Activated T-cell treated with anti-CD3 and anti-CD28 coated beads, Interleukin-2, amount 50 U/mL, for 72 hours (primary cell): Measurements from ENCODE around the gene LCOR. TPM values are rescaled to one million over a fixed set of nuclear protein-coding genes. Genes with fewer than 3 reads are reported as not detected.

Source experiments
- ATAC-seq, 2 donors: fragments of 150-1000 bp; cut with Tn5 transposase; replicated peaks in 1 of 2; 2 replicates each; pipeline ENCODE4 v1.10.0; 2021; ENCODE audit warnings: moderate library complexity in 2 of 2, mild to moderate bottlenecking in 1 of 2
- DNase-seq, 2 donors: peaks; one replicate each; pipeline ENCODE4 v3.0.0; 2021 to 2022; ENCODE audit warnings: mixed read lengths in 1 of 2
- H3K27ac Mint-ChIP-seq: one replicate; pipeline ENCODE4 v1.8.0; 2022; ENCODE audit warnings: mild to moderate bottlenecking, moderate library complexity, mixed read lengths
- H3K27me3 Mint-ChIP-seq: one replicate; pipeline ENCODE4 v1.8.0; 2022; ENCODE audit warnings: low read depth, mixed read lengths
- H3K36me3 Mint-ChIP-seq, 2 donors: one replicate each; pipeline ENCODE4 v1.8.0; 2022; ENCODE audit warnings: mixed read lengths in 2 of 2, mild to moderate bottlenecking in 1 of 2; ENCODE audit not compliant: insufficient read depth in 2 of 2
- H3K4me1 Mint-ChIP-seq: one replicate; pipeline ENCODE4 v1.8.0; 2022; ENCODE audit warnings: low read depth, mixed read lengths
- H3K4me3 Mint-ChIP-seq, 2 donors: one replicate each; pipeline ENCODE4 v1.8.0; 2022; ENCODE audit warnings: mild to moderate bottlenecking in 2 of 2, mixed read lengths in 2 of 2, moderate library complexity in 2 of 2
- H3K9me3 Mint-ChIP-seq, 2 donors: one replicate each; pipeline ENCODE4 v1.8.0; 2022; ENCODE audit warnings: mixed read lengths in 2 of 2
- total RNA-seq, 2 donors: library from RNA; stranded (reverse); gene quantifications; one replicate each; pipeline ENCODE4 v1.2.3, GENCODE V29; 2022

The LCOR gene
- total RNA-seq, 2 donors from 2014 or later: 24.0 to 33.3 TPM

DNA sequence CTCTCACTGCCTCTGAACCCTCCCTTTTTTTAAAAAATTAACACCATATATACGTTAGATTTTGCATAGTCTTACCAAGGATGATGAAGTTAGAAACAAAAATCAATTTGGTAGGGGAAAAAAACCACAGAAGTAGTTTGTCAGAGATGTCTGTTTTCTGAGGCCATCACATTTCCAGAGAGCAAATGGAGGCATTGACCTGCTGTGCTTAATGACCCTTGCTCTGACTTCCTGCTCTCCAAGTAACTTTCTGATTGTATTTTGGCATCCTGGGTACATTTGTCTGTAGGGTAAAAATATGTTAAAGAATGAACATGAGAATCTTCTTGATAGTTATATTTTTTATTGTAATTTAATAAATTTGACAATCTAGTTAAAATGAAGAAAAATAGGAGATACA is 140.2 kb downstream of the LCOR start:
- no peaks in the 10 kb centered on the region for H3K36me3 Mint-ChIP-seq
- H3K9me3 Mint-ChIP-seq: no peaks in the 10 kb centered on the region
- H3K4me1 Mint-ChIP-seq: no peaks in the 10 kb centered on the region
- ATAC-seq (no peak), DNase-seq (no peak)
- H3K4me3 Mint-ChIP-seq: no peak overlapping the region
- no peaks in the 10 kb centered on the region for H3K27me3 Mint-ChIP-seq
- no peak overlapping the region for H3K27ac Mint-ChIP-seq

DNA sequence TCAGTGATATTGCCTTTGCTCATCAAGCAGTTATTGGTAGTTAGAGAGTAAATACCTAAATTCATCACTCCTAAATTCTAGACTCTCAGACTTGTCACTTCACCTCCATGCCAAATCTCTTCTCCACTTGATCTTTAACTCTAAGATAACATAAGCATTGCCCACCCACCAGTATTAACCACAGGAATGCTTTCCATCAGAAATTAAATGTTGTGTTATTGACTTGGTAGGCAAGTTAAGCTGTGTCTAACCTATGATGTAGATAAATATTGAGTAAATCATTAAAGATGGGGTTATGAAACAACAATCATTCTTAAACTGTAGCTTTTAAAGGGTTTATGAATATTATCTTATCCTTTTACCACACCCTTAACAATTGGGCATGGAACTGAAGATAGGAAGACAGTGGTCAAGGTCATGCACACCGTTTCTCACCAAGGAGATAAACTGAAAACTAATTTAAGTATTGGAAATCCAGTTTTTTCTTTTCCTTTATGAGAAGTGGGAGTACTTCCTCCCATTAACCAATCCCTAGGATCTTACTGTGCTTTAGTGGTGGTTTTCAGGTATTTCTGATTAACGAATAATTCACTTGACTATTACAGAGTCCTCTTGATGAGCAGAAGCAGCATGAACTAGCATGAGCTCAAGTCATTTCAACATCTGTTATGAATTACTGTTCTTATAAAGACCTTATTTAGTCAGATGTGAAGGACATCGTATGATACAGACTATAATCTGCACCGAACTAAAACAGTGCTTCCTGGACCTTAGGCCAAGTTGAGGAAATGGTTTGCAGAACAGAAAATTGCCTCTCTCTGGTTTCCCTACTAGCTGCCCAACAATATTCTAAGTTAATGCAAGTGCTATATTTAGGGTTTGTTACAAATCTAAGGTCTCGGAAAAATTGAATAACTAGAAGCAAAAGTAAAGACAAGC is 142.0 kb downstream of the LCOR start:
- ATAC-seq (no peak), DNase-seq (no peak)
- H3K4me1 Mint-ChIP-seq: peaks cover 17% of the 10 kb centered on the region
- no peaks in the 10 kb centered on the region for H3K9me3 Mint-ChIP-seq
- no peaks in the 10 kb centered on the region for H3K36me3 Mint-ChIP-seq
- no peaks in the 10 kb centered on the region for H3K27me3 Mint-ChIP-seq
- H3K4me3 Mint-ChIP-seq: no peak overlapping the region
- H3K27ac Mint-ChIP-seq: no peak overlapping the region

DNA sequence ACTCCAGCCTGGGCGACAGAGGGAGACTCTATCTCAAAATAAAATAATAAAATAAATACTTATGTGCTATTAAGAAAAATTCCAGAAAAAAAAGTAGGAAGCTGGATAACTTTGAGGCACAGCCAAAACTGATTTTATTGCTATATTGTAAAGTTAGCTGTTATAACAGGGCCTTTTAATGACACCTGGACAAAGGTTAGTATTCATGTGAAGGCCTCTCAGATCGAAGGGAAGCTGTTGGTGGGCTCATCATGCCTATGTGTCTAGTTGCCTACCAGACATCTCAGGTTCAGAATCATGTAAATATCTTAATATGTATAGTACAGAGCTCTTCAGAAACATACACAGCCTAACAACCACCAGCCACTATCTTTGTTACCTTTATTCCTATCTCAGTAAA is 143.0 kb downstream of the LCOR start:
- Mint-ChIP-seq H3K27me3 (no peaks in the 10 kb centered on the region), H3K36me3 (peaks cover 0 to 1% of the 10 kb centered on the region in 2 donors), H3K4me1 (peaks cover 25% of the 10 kb centered on the region), H3K9me3 (no peaks in the 10 kb centered on the region), H3K4me3 (no peak overlapping the region), H3K27ac (no peak overlapping the region)
- no peak for DNase-seq
- ATAC-seq: no peak

DNA sequence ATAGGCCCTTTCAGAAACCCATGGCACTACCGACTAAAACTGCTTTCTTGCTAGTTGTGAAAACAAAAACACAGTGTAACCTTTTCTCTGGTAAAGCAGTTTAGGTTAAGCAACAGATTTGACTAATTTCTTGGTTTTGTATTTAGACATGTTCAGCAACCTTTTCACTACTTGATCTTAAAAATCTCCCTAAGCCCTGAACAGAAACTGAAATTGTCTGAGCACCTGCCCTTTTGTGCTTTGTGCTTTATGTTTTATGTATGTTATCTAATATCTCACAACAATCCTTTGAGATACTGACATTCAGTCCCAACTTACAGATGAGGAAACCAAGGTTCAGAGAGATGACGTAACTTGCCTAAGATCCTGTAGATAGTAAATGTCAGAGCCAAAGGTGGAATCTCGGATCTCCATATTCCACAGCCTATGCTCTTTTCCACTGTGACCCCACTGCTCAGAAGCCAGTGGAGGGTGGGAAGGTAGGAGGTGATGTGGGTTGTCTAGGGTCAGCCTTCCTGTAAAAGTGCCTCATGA is 146.6 kb downstream of the LCOR start:
- Mint-ChIP-seq H3K9me3 (no peaks in the 10 kb centered on the region), H3K4me1 (peaks cover 29% of the 10 kb centered on the region), H3K4me3 (peak overlapping the region; percentile 70 to 83), H3K27ac (peak overlapping the region; percentile 96), H3K27me3 (no peaks in the 10 kb centered on the region), H3K36me3 (peaks cover 0 to 15% of the 10 kb centered on the region in 2 donors)
- peak; percentile 88 to 89 for ATAC-seq
- peak in 1 of 2 donors; percentile 27 for DNase-seq

DNA sequence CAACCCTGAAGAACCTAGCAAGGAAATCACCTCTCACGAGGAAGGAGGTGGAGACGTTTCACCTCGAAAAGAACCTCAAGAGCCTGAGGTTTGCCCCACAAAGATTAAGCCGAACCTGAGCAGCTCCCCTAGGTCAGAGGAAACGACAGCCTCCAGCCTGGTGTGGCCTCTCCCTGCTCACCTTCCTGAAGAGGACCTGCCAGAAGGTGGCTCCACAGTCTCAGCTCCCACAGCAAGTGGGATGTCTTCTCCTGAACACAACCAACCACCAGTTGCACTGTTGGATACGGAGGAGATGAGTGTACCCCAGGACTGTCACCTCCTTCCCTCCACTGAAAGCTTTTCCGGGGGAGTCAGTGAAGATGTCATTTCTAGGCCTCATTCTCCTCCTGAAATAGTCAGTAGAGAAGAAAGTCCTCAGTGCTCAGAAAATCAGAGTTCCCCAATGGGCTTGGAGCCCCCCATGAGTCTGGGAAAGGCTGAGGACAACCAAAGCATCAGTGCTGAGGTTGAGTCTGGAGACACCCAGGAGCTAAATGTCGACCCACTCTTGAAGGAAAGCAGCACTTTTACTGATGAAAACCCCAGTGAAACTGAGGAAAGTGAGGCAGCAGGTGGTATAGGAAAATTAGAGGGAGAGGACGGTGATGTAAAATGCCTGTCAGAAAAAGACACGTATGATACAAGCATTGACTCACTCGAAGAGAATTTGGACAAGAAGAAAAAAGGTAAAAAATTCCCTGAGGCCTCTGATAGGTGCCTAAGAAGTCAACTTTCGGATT is 150.2 kb downstream of the LCOR start:
- H3K36me3 Mint-ChIP-seq: peaks cover 0 to 15% of the 10 kb centered on the region in 2 donors
- H3K27me3 Mint-ChIP-seq: no peaks in the 10 kb centered on the region
- DNase-seq: no peak
- H3K4me3 Mint-ChIP-seq: no peak overlapping the region
- no peak overlapping the region for H3K27ac Mint-ChIP-seq
- no peaks in the 10 kb centered on the region for H3K9me3 Mint-ChIP-seq
- H3K4me1 Mint-ChIP-seq: peaks cover 40% of the 10 kb centered on the region
- no peak for ATAC-seq

DNA sequence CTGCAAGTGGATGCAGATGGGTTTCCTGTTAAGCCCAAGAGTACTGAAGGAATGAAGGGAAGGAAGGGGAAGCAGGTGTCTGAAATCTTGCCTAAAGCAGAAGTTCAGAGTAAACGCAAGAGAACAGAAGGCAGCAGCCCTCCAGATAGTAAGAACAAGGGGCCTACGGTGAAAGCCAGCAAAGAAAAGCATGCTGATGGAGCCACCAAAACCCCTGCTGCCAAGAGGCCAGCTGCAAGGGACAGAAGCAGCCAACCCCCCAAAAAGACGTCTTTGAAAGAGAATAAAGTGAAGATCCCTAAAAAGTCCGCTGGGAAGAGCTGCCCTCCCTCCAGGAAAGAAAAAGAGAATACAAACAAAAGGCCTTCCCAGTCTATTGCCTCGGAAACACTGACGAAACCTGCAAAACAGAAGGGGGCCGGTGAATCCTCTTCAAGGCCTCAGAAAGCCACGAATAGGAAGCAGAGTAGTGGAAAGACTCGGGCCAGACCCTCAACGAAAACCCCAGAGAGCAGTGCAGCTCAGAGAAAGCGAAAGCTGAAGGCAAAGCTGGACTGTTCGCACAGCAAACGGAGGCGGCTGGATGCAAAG is 152.5 kb downstream of the LCOR start:
- Mint-ChIP-seq H3K27me3 (no peaks in the 10 kb centered on the region), H3K27ac (no peak overlapping the region), H3K4me1 (peaks cover 17% of the 10 kb centered on the region), H3K4me3 (peak overlapping the region; percentile 7 to 52), H3K9me3 (no peaks in the 10 kb centered on the region), H3K36me3 (peaks cover 0 to 13% of the 10 kb centered on the region in 2 donors)
- ATAC-seq: peak in 1 of 2 donors; percentile 62
- no peak for DNase-seq

DNA sequence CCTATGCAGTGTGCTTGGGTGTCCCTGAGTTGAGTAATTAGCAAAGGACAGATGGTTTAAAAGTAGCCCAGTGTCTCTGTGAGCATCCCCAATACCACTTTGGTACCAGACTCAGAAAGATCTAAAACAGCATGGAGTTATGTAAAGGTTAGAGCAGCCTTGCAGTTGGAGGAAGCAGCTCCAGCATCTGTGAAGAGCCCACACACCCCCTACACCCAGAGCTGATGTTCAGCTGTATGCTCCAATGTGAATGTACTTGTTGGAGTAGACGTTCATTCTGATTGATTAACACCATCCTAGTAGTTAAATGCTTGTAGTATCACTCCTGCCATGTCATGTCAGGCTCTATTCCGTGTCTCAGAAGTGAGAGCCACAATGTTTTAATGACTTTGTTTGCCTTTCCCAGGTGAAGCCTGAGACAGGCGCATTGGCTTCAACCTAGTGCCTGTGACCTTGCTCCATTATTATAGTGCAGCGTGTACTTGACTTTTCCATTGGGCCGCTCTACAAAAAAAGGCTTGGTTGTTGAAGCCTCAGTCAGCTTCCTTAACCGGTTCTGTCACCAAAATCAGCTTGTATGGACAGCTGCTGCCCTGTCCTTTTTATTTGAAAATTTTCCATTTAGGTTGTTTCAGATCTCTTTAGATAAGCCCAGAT is 154.2 kb downstream of the LCOR start:
- H3K4me1 Mint-ChIP-seq: peaks cover 20% of the 10 kb centered on the region

DNA sequence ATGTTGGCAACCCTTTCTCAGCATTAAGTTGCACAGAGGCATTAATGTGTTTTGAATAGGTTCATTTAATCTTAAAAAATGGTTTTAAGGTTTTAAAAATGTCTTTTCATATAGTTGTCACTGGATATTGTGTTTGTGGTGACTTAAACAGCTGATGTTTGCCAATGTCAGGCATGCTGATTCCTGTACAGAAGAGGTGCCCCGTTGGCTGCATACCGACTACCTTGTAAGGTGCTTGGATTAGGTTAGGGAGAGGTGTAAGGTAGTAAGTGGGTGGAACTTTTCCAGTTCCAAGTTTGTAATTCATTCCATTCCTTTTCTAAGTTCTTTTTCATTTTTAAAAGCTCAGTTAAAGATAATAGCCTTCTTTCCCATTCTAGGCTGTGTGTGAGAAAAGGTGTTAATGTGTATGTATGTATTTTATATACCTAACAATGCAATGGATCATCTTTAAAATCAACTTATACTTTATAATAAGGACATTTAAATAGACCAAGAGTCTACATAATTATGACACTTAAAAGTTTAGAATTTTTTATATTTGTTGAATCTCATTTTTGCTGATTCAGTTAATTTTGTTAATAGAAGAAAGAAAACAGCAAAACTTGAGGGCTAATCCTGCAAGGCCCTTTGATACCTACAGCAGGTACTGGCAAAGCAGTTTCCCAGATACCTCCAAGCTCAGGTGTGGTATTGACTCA is 155.2 kb downstream of the LCOR start:
- Mint-ChIP-seq H3K4me3 (no peak overlapping the region), H3K4me1 (peaks cover 27% of the 10 kb centered on the region), H3K36me3 (no peaks in the 10 kb centered on the region), H3K9me3 (no peaks in the 10 kb centered on the region), H3K27ac (no peak overlapping the region), H3K27me3 (no peaks in the 10 kb centered on the region)
- no peak for ATAC-seq
- no peak for DNase-seq

More for the DNA sequence above, 154.2 kb downstream of the LCOR start:
- no peak overlapping the region for H3K27ac Mint-ChIP-seq
- H3K9me3 Mint-ChIP-seq: no peaks in the 10 kb centered on the region
- peaks cover 0 to 6% of the 10 kb centered on the region in 2 donors for H3K36me3 Mint-ChIP-seq
- no peak overlapping the region for H3K4me3 Mint-ChIP-seq
- ATAC-seq (no peak), DNase-seq (no peak)
- no peaks in the 10 kb centered on the region for H3K27me3 Mint-ChIP-seq

DNA sequence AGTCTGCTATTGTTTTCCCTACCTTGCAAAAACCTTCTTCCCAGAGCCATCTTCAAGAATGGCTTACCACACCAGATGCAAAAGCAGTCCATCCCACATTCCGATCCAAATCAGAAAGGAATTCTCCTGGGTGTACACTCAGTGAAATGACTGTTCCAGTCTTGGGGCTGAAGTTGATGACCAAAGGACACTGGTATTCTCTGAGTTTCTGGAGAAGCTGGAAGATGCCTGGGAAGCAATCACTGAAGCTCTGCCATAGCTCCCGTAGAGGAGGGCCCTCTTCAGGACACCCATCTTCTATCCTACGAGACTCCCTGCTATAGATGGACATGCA is 155.7 kb downstream of the LCOR start:
- DNase-seq (no peak), ATAC-seq (no peak)
- Mint-ChIP-seq H3K36me3 (no peaks in the 10 kb centered on the region), H3K27ac (no peak overlapping the region), H3K4me1 (peaks cover 31% of the 10 kb centered on the region), H3K9me3 (no peaks in the 10 kb centered on the region), H3K27me3 (no peaks in the 10 kb centered on the region), H3K4me3 (no peak overlapping the region)

DNA sequence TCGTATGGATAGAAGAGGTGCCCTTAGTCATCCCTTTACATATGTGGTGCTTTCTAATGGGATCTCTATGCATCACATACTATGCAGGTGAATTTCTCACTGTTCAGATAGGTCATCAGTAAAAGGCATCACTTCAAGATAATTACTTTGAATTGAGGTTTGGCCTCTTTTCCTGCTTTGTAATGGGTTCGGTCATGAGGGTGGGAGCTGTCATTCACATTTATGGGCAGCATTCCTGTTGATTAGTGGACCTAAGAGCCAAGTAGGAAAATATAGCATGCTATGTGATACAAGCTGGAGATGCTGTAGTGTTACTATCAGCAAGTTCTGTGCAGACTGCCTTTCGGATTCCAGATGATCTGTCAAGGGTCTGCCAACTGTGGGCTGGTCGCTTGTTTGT is 156.3 kb downstream of the LCOR start:
- H3K27me3 Mint-ChIP-seq: no peaks in the 10 kb centered on the region
- ATAC-seq (no peak), DNase-seq (no peak)
- no peak overlapping the region for H3K4me3 Mint-ChIP-seq
- H3K4me1 Mint-ChIP-seq: peaks cover 31% of the 10 kb centered on the region
- no peaks in the 10 kb centered on the region for H3K9me3 Mint-ChIP-seq
- H3K27ac Mint-ChIP-seq: no peak overlapping the region
- H3K36me3 Mint-ChIP-seq: no peaks in the 10 kb centered on the region

DNA sequence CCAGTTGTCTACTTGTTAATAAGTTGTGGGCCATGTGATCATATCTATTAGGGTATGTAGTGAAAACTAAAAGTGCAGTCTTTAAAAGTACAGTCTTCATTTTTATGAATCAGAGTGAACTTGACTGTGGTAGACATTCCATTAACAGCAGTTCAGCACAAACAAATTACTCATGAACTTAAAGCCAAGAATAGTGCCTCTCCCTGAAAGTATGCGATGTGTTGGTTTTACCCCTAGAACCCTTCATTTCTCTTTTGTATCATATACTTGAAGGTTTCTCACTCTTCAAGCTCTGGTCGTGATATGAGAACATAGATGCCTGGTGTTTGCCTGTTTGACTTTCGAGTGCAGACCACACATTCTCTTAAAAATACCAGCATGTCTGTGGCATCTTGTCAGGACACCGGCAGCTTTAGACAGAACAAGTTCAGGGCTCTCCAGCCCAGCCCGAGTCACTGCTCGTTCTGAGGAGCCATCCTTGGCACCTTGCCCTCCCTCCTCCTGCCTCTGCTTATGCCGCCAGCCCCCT is 159.3 kb downstream of the LCOR start:
- peaks cover 20% of the 10 kb centered on the region for H3K4me1 Mint-ChIP-seq
- no peaks in the 10 kb centered on the region for H3K36me3 Mint-ChIP-seq
- ATAC-seq (peak; percentile 93), DNase-seq (peak in 1 of 2 donors; percentile 17)
- peak overlapping the region; percentile 8 to 48 for H3K4me3 Mint-ChIP-seq
- no peak overlapping the region for H3K27ac Mint-ChIP-seq
- no peaks in the 10 kb centered on the region for H3K27me3 Mint-ChIP-seq
- H3K9me3 Mint-ChIP-seq: no peaks in the 10 kb centered on the region

DNA sequence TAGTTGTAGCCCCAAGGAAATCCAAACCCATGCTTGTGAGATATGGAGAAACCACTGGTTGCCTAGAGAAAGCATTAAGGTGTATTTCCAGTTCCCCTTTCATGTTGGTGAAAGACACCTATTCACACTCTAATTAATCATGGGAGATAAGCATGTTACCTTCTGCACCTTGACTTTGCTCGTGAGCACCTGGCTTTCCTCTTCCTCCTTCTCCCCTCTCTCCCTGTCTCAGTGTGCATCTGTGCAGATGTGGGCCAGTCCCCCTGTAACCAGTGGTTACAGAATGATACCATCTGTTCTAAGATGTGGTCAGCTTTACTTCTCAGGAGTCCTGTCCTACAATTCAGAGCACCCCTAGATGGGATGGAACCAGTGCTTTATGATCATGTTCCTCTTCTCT is 160.6 kb downstream of the LCOR start:
- Mint-ChIP-seq H3K36me3 (no peaks in the 10 kb centered on the region), H3K4me3 (no peak overlapping the region), H3K27me3 (no peaks in the 10 kb centered on the region), H3K27ac (no peak overlapping the region), H3K4me1 (peaks cover 20% of the 10 kb centered on the region), H3K9me3 (no peaks in the 10 kb centered on the region)
- ATAC-seq: no peak
- DNase-seq: no peak
